NCI-H1694 (cell line): ENCODE results near the gene MAP3K5.
"Not testable (repeated sequence)": the region's sequence is repeated elsewhere in the genome, so short reads cannot be mapped to it uniquely, and the experiment has no call there.

Experiments used
- DNase-seq: peaks from one replicate; lab custom pipeline; 2025; lab: John Stamatoyannopoulos, UW

The MAP3K5 gene

GRCh38 chr6:136721467-136721866 is 70.8 kb downstream of the MAP3K5 start:
- DNase-seq: no peak

GRCh38 chr6:136720045-136720770 is 72.1 kb downstream of the MAP3K5 start:
- DNase-seq: no peak

GRCh38 chr6:136719280-136720044 is 72.8 kb downstream of the MAP3K5 start:
- DNase-seq: no peak

GRCh38 chr6:136718476-136718875 is 73.8 kb downstream of the MAP3K5 start:
- no peak for DNase-seq

- no peak for DNase-seq
Measured at GRCh38 chr6:136717716-136717990, 74.6 kb downstream of the MAP3K5 start.

GRCh38 chr6:136716917-136717715 is 75.2 kb downstream of the MAP3K5 start:
- DNase-seq: no peak

GRCh38 chr6:136712642-136713041 is 79.6 kb downstream of the MAP3K5 start:
- DNase-seq: not testable (repeated sequence)

- no peak for DNase-seq
Measured at GRCh38 chr6:136711644-136712043, 80.6 kb downstream of the MAP3K5 start.

GRCh38 chr6:136710877-136711552 is 81.3 kb downstream of the MAP3K5 start:
- no peak for DNase-seq

GRCh38 chr6:136709429-136709828 is 82.8 kb downstream of the MAP3K5 start:
- no peak for DNase-seq

GRCh38 chr6:136706430-136706829 is 85.8 kb downstream of the MAP3K5 start:
- no peak for DNase-seq

GRCh38 chr6:136703331-136703865 is 88.9 kb downstream of the MAP3K5 start:
- no peak for DNase-seq

- no peak for DNase-seq
Measured at GRCh38 chr6:136701045-136701444, 91.2 kb downstream of the MAP3K5 start.

- DNase-seq: no peak
Measured at GRCh38 chr6:136699358-136699757, 92.9 kb downstream of the MAP3K5 start.

- no peak for DNase-seq
Measured at GRCh38 chr6:136696783-136697364, 95.4 kb downstream of the MAP3K5 start.

- no peak for DNase-seq
Measured at GRCh38 chr6:136696238-136696637, 96.0 kb downstream of the MAP3K5 start.

- no peak for DNase-seq
Measured at GRCh38 chr6:136695412-136695811, 96.9 kb downstream of the MAP3K5 start.

GRCh38 chr6:136693090-136693489 is 99.2 kb downstream of the MAP3K5 start:
- no peak for DNase-seq

- DNase-seq: not testable (repeated sequence)
Measured at GRCh38 chr6:136687894-136688293, 104.4 kb downstream of the MAP3K5 start.

GRCh38 chr6:136685540-136686108 is 106.7 kb downstream of the MAP3K5 start:
- no peak for DNase-seq

- no peak for DNase-seq
Measured at GRCh38 chr6:136684466-136684865, 107.8 kb downstream of the MAP3K5 start.
